ENCODE results near the gene CCDC40.

CCDC40 gene

DNA sequence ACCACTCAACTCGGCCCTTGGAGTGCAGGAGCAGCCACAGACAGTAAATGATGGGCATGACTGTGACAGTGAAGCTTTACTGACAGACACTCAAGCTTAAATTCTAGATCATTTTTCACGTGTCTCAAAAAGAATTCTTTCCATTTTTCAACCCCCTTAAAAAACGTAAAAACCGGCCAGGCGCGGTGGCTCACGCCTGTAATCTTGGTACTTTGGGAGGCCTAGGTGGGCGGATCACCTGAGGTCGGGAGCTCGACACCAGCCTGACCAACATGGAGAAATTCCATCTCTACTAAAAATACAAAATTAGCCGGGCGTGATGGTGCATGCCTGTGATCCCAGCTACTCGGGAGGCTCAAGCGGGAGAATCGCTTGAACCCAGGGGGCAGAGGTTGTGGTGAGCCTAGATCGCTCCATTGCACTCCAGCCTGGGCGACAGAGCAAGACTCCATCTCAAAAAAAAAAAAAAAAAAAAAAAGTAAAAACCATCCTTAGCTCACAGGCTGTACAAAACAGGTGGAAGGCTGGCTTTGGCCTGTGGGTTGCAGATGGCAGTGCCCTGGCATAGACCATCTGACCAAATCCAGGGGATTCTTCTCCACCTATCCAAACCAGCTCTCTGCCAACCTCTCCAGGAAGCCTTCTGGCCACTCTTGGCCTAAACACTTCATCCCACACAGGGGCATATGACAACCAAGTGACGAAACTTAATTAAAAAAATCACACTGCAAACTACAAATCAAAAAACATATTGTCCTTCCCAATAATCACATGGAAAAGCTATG lies 19.0 kb upstream of the CCDC40 start:
- TF ChIP-seq, protein P1, sequence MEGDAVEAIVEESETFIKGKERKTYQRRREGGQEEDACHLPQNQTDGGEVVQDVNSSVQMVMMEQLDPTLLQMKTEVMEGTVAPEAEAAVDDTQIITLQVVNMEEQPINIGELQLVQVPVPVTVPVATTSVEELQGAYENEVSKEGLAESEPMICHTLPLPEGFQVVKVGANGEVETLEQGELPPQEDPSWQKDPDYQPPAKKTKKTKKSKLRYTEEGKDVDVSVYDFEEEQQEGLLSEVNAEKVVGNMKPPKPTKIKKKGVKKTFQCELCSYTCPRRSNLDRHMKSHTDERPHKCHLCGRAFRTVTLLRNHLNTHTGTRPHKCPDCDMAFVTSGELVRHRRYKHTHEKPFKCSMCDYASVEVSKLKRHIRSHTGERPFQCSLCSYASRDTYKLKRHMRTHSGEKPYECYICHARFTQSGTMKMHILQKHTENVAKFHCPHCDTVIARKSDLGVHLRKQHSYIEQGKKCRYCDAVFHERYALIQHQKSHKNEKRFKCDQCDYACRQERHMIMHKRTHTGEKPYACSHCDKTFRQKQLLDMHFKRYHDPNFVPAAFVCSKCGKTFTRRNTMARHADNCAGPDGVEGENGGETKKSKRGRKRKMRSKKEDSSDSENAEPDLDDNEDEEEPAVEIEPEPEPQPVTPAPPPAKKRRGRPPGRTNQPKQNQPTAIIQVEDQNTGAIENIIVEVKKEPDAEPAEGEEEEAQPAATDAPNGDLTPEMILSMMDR (IDR thresholded peaks at IDR 0.05; ENCODE audit: extremely low read depth, missing control alignments): no peak
- DNase-seq (ENCODE audit: low spot score): no peak

DNA sequence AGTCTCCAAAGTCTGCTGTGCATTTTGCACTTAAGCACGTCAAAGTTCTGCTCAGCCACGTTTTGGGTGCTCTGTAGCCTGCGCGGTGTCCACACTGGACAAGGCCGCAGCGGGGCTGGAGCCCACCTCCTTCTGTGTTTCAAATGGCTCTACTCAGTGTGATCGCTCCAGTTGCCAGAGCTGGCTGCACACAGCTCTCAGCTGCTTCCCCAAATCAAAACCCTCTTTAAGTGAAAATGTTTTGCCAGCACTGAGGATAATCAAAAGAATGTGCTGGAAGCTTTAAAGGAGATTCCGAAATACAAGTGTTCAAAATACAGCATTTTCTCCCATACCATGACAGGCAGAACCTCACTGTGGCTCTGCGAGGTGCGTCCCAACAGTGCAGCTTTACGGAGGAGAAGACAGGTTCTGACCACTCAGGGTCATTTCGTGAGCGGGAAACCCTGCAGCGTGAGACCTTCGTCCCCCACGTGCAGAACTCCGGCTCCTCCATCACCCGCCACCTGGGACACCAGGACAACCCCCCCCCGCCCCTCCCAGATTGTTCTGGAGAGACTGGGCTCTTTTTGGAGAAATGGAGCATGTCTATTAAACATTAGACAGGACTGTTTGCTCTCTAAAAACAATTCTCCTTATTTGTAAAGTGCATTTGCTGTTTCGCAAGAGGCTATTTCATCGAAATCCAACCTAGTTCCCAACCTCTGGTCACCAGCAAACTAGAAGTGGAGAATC lies 17.4 kb upstream of the CCDC40 start:
- no peak for DNase-seq (ENCODE audit: low spot score)
- TF ChIP-seq, protein P1 (IDR thresholded peaks at IDR 0.05; ENCODE audit: extremely low read depth, missing control alignments): no peak

DNA sequence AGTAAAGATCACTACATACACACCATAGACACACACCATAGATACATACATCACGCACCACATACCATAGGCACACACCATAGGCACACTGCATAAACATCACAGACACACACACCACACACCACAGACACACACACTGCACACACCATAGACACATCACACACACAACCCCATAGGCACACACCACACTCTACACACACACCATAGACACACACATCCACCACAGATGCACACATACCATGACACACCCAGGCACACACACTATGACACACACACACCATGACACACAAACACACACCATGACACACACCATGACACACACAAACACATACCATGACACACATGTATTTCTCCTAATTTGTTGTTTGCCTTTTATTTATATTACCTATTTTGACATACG lies 14.8 kb upstream of the CCDC40 start:
- TF ChIP-seq, protein P1 (IDR thresholded peaks at IDR 0.05; ENCODE audit: extremely low read depth, missing control alignments): no peak
- no peak for DNase-seq (ENCODE audit: low spot score)

DNA sequence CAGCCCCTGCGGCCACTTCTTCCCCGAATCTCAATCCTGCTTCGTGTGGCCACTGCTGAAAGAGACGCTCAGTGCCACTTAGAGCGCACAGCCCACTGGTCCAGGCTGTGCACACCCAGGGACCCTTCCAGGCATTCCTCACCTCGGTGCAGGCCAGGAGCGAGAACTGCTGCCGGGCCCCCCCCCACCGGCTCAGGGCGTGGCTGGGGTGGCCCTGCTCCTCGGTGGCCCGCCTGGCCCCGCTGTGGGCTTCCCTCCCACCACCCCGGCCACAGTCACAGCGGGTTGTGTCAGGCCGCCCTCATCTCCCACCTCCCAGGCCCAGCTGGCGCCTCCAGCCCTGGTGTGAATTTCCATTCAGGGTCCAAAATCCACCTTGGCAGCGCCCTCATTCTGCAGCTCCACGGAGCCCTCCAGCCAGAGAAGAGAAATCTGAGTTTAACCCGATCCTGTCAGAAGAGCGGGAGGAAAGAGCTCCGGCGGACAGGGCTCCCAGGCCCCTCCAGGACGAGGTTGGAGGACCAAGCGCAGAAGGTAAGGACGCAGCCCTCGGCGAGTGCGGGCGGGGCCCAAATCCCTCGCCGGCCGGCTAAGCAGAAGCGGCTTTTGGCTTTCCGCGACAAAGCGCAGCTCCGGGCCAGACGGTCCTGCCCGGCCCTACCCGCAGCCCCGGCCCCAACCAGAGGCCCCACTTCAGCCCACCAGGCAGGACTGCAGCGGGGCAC lies 12.8 kb upstream of the CCDC40 start:
- TF ChIP-seq, protein P1 (IDR thresholded peaks at IDR 0.05; ENCODE audit: extremely low read depth, missing control alignments): no peak
- DNase-seq (ENCODE audit: low spot score): no peak

DNA sequence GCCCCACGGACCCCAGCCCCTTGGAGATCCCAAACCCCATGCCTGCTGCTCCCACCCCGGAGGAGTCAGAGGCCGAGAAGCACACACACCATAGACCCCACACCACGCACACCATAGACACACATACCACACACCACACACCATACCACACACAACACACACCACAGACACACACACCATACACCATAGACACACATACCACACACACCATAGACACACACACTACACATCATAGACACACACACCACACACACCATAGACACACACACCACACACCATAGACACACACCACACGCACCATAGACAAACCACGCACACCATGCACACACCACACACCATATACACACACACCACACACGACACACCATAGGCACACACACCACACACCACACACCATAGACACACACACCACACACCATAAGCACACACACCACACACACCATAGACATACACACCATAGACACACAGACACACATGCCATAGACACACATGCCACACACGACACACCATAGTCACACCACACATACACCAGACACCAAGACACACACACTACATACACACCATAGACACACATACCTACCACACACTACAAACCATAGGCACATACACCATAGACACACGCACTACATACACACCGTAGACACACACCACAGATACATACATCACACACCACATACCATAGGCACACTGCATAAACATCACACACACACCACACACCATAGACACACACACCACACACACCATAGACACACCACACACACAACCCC lies 12.1 kb upstream of the CCDC40 start:
- DNase-seq (ENCODE audit: low spot score): no peak
- TF ChIP-seq, protein P1 (IDR thresholded peaks at IDR 0.05; ENCODE audit: extremely low read depth, missing control alignments): no peak

DNA sequence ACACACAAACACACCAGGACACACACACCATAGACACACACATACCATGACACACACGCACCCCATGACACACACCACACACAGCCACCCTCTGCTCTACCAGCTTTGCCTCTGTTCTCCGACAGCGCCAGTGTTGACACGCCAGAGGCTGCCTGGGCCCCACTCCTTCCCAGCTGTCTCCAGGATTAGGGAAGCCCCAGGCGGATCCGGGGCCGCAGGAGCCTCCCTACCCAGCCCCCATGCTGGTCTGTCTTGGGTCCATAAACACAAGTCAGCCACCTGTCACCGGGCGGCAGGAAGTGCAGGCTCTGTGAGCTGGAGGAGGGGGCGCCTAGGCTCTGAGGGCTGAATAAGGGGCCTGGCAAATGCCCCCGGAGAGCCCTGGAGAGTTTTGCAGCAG lies 11.3 kb upstream of the CCDC40 start:
- TF ChIP-seq, protein P1 (IDR thresholded peaks at IDR 0.05; ENCODE audit: extremely low read depth, missing control alignments): no peak
- DNase-seq (ENCODE audit: low spot score): no peak

All from GM20000 (cell line).